Smooth muscle cell of the brain vasculature (primary cell): Measurements from ENCODE around the gene B3GNT3.

ENCODE experiments used
- DNase-seq: peaks from one replicate; pipeline ENCODE4 v3.0.0-alpha.2; 2012; ENCODE audit warnings: low read depth, low spot score

B3GNT3 gene

GRCh38 chr19:17794731-17795494 is at the start of gene B3GNT3:
TSS of gene B3GNT3 (plus strand) at chr19:17795138. CDS start at chr19:17807808, 12,670 bp downstream.
- DNase-seq = no peak

GRCh38 chr19:17747205-17748098 is 47.5 kb upstream of the B3GNT3 start:
- peak; percentile 82 for DNase-seq

DNA sequence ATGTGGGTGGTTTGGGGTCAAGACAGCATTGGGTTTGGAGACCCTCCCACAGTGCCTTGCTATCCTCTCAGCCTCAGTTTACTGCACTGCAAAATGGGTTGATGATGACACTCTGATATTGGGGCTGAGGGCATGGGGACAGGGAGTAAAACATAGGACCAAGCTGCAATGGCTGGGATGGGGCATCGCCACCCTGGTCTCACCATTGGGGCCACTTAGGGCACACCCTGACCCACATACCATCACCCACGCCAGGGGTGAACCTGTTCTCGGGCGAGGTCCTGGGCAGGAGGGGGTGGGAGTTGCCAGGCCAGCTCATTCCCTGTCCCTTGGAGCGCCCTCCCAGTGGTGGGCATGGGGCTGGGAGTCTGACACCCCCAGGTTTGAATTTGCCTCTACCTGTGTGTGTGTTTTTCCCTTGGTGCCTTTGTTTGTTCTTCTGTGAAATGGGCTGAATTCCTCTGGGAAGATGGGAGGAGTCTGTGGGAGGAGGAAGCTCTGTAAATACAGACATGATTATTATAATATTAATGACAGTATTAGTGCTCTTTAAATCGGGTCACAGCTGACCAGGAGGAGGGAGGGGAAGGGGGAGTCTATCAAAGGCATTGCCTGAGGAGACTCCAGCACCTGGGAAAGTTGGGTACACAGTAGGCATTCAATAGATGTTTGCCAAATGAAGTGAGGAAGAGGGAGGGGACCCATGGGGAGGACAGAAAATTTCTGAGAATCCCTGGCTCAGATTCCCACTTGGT is 45.9 kb upstream of the B3GNT3 start:
- DNase-seq = no peak

- DNase-seq = no peak
These were observed 45.0 kb upstream of the B3GNT3 start for GRCh38 chr19:17749912-17750317.

DNA sequence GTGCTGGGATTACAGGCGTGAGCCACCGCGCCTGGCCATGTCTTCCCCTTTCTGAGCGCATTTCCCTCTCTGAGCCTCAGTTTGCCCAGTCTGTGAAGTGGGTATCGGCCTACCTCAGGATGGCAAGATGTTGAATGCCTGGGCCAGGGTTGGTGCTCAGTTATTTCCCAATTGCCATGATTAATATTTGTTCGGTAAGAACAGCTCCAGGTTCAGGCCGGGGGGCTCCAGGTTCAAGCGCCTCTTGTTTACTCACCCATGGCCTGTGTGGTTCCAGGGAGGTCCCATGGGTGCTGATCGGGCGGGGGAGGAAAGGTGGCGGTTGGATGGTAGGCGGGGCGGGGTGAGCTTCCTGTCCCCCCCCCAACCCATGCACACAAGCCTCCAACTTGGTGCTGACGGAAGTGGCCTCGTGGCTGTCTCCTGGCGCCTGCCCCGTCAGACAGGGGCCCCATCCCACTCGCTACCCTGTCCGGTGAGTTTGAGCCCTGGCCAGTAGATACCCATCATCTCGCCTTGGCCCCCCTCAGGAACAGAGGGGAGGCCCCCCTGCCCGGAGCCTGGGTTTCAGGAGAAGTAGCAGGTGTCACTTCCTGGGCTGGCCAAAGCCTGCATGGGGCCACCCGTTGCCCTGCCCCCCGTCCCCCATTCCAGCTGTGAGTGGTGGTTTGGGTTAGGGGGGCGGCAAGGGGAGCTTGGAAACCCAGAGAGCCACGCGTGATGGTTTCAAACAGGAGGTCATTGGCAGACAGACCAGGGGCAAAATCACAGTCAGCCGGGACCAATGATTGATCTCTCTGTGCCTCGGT is 43.6 kb upstream of the B3GNT3 start, which contains the start of gene FCHO1:
TSS of gene FCHO1 (plus strand) at position 375 of the 809 bp plus-strand sequence. CDS start 3,688 bp downstream, outside the sequence.
- no peak for DNase-seq

DNA sequence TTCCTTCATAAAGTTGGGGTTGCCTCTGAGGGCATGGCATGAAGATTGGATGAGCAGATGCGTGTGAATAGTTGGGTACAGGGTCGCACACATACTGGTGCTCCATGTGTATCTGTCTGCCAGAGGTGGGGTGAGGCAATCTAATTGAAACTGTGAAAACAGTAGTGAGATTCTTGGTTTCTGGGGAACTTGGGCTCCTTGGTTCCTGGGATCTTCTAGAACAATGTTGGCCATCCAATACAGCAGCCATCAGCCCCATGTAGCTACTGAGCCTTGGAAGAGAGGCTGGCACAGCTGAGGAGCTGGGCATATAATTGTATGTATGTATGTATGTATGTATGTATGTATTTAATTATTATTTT is 43.0 kb upstream of the B3GNT3 start:
- no peak for DNase-seq

- no peak for DNase-seq
These were observed 41.9 kb upstream of the B3GNT3 start for GRCh38 chr19:17752865-17753639.

GRCh38 chr19:17753976-17754375 is 41.0 kb upstream of the B3GNT3 start:
- DNase-seq = no peak

DNA sequence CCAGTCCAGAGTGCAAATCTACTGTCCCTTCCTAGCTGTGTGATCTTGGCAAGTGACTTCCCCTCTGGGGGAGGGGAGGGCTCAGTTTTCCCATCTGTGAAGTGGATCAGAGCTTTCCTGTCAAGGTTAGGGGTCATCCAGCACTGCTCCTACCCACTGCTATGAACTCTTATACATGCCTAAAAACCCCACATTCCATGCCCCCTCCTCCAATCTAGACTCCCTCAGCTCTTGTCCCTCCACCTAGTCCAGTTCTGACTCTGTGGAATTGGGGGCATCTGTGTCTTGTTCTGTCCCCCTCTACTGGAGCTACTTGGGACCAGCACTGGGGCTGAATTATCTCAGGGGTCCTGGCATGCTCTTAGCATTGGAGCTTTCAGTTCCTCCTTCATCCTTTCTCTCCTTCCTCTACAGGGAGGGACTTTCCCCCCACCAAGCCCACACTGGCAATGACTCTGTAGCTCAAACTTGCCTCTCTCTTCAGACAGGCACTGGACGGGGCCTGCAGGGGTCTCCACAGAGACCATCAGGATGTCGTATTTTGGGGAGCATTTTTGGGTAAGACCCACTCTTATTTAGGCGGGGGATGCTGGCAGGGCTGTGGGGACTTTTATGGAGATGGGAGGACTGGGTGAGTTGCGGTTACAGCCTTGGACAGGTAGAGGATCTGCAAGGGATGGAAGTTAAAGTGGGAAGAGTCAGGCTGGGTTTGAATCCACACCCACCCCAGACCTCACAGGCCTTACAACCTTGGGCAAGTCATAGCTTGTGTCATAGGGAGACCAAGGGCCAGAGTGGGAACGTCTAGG is 40.1 kb upstream of the B3GNT3 start:
- no peak for DNase-seq

DNA sequence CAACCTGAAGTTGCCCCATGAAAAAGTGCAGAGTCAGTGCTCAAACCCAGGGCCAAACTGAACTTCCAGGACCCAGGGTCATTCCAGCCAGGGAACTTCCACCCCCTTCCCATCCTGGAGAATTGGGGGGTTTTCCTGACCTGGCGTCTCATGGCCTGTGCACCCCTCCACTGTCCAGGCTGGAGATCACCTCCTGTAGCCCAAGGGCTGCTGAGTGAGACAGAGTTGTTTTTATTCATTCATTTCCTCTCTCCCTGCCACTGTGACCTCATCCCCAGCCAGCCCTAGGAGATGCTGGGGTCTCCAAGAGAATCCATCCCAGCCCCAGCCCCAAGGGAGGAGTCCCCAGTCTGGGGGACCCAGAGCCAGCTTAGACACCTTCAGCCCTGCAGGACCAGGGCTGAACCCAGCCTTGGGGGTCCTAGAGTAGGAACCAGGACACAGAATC is 39.5 kb upstream of the B3GNT3 start:
- no peak for DNase-seq

- DNase-seq = no peak
These were observed 38.8 kb upstream of the B3GNT3 start for GRCh38 chr19:17755977-17756670.

- no peak for DNase-seq
These were observed 37.8 kb upstream of the B3GNT3 start for GRCh38 chr19:17757125-17757524.

DNA sequence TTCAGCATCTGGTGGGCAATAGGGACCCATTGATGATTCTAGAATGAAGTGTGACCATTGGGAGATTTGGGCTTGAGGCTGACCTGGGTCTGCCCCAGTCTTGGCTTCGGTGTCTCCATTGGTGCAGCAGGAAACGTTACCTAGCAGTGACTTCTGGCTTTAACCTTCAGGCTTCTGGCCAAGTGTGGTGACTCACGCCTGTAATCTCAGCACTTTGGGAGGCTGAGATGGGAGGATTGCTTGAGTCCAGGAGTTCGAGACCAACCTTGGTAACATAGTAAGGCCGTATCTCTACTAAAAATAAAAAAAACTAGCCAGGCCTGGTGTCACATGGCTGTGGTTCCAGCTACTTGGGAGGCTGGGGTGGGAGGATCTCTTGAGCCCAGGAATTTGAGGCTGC is 36.4 kb upstream of the B3GNT3 start:
- no peak for DNase-seq

DNA sequence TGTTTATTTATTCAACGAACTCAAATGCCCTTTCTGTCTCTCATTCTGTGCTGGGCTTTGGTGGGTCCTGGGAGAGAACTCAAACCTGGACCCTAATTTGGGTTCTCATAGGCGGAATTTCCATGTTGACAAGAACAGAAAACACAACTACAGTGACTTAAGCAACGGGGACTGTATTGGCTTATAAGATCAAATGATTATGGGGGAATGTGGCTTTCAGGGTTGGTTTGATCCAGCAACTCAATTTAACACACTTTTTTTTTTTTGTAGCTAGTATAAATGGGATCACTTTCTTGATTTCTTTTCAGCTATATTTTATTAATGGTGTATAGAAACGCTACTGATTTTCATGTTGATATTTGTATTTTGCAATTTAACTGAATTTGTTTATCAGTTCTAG is 33.8 kb upstream of the B3GNT3 start:
- DNase-seq = no peak

DNA sequence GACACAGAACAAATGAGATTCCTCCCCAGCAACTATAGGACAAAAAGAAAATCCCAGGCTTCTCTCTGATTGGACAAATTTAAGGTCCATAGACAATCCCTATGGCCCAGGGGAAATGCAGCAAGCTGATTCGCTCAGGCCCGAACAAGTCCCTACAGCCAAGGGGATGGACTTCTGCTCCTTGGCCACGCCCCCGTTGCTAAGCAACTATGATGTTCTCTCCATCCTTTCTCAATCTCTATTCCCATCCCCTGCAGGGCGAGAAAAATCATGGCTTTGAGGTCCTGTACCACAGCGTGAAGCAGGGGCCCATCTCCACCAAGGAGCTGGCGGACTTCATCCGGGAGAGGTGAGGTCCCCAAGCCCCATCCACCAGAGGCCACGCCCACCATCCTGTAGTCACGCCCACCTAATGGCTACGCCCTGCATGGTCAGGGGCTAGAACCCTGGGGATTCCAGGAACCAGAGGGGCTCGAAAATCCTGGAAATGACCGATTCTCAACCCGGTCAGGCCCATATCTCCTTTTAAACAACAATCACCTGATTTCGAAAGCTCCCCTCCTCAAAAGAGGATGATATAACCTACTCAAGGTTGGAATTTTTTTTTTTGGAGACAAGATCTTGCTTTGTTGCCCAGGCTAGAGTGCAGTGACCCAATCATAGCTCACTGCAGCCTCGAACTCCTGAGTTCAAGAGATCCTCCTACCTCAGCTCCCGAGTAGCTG is 32.3 kb upstream of the B3GNT3 start:
- DNase-seq = no peak

- DNase-seq = no peak
These were observed 30.6 kb upstream of the B3GNT3 start for GRCh38 chr19:17764348-17764747.

DNA sequence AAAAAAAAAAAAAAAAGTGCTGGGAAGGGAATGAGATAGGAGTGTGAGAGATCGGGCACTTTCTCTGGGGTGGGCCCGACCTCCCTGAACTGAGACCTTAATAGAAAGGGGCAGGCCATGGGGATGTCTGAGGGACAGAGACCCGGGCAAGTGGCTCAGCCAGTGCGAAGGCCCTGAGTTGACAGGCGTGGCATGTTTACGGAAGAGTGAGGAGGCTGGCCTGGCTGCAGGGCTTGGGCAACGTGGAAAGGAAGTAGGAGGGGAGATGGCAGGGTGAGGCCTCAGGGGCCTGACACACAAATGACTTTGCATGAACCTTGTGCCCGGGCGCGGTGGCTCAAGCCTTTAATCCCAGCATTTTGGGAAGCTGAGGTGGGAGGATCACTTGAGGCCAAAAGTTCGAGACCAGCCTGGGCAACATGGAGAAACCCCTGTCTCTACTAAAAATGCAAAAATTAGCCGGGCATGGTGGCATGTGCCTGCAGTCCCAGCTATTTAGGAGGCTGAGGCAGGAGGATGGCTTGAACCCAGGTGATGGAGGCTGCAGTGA is 29.8 kb upstream of the B3GNT3 start:
- DNase-seq = no peak
